ENCODE data around the gene ZFAND2B.
"Not testable (repeated sequence)": the region's sequence is repeated elsewhere in the genome, so short reads cannot be mapped to it uniquely, and the experiment has no call there.

Gene ZFAND2B

GRCh38 chr2:219182331-219183150, 24.0 kb upstream of the ZFAND2B start:
- Mint-ChIP-seq H3K4me1 (ENCODE audit: low read depth) (peaks cover 48% of the 10 kb centered on the region), H3K4me3 (peak overlapping the region; percentile 17), H3K27ac (peak overlapping the region; percentile 70), H3K9me3 (ENCODE audit: low read depth) (no peaks in the 10 kb centered on the region), H3K27me3 (no peaks in the 10 kb centered on the region), H3K36me3 (peaks cover 7% of the 10 kb centered on the region)

- H3K27me3 Mint-ChIP-seq = no peaks in the 10 kb centered on the region
Measured at GRCh38 chr2:219183151-219183772, 23.3 kb upstream of the ZFAND2B start.

DNA sequence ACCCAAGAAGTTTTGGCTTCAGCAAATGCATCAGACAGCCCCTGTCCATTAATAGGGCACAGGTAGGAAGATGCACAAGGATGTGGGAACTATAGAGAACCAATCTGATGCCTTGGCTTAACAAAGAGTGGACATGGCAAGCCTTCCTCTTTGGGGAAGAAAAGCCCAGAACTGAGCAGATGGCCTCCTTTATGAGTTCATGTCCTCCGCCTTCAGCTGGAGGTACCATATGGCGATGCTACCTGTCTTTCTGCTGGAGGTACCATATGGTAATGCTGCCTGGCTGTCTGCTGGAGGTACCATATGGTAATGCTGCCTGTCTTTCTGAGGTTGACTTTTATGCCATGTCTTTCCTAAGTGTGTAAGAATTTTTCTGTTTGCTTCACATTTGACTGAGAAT, 22.5 kb upstream of the ZFAND2B start:
- H3K36me3 Mint-ChIP-seq = peaks cover 7% of the 10 kb centered on the region

More at GRCh38 chr2:219183151-219183772, 23.3 kb upstream of the ZFAND2B start:
- Mint-ChIP-seq H3K4me3 (no peak overlapping the region), H3K27ac (peak overlapping the region; percentile 70), H3K36me3 (peaks cover 7% of the 10 kb centered on the region), H3K9me3 (ENCODE audit: low read depth) (no peaks in the 10 kb centered on the region), H3K4me1 (ENCODE audit: low read depth) (peaks cover 47% of the 10 kb centered on the region)

GRCh38 chr2:219186754-219187456, 19.7 kb upstream of the ZFAND2B start:
- H3K27ac Mint-ChIP-seq = peak overlapping the region; percentile 65
- no peaks in the 10 kb centered on the region for H3K9me3 Mint-ChIP-seq (ENCODE audit: low read depth)
- peaks cover 7% of the 10 kb centered on the region for H3K36me3 Mint-ChIP-seq
- H3K4me1 Mint-ChIP-seq (ENCODE audit: low read depth) = peaks cover 20% of the 10 kb centered on the region
- no peak overlapping the region for H3K4me3 Mint-ChIP-seq
- H3K27me3 Mint-ChIP-seq = no peaks in the 10 kb centered on the region

More for the DNA sequence above, 22.5 kb upstream of the ZFAND2B start:
- Mint-ChIP-seq H3K9me3 (ENCODE audit: low read depth) (no peaks in the 10 kb centered on the region), H3K27me3 (no peaks in the 10 kb centered on the region), H3K4me3 (no peak overlapping the region), H3K27ac (peak overlapping the region; percentile 54), H3K4me1 (ENCODE audit: low read depth) (peaks cover 45% of the 10 kb centered on the region)

GRCh38 chr2:219197388-219197787, 9.2 kb upstream of the ZFAND2B start:
- Mint-ChIP-seq H3K27ac (no peak overlapping the region), H3K9me3 (ENCODE audit: low read depth) (no peaks in the 10 kb centered on the region), H3K36me3 (peaks cover 2% of the 10 kb centered on the region)

DNA sequence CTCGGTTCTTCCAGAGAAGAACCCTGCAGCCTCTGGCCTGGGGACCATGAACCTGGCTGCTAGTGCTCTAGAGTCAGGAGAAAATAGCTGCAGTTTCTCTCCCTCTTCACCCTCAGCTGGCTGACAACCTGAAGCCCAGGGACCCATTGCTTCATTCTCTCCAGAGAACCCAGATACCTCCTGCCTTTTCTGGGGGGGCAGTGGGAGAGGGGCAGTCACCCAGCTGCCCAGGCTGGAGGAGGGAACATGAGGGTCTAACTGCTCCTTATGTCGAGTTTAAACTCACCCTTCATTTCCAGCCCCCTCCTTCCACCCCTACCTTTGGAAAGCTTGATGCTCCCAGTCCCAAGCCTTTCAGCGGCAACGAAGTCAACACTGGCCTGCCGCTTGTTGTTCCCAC, 7.6 kb upstream of the ZFAND2B start:
- H3K4me3 Mint-ChIP-seq = peak overlapping the region; percentile 65
- H3K27me3 Mint-ChIP-seq = no peaks in the 10 kb centered on the region
- no peaks in the 10 kb centered on the region for H3K9me3 Mint-ChIP-seq (ENCODE audit: low read depth)
- peak overlapping the region; percentile 6 for H3K27ac Mint-ChIP-seq
- H3K4me1 Mint-ChIP-seq (ENCODE audit: low read depth) = peaks cover 26% of the 10 kb centered on the region
- H3K36me3 Mint-ChIP-seq = peaks cover 2% of the 10 kb centered on the region

More at GRCh38 chr2:219197388-219197787, 9.2 kb upstream of the ZFAND2B start:
- no peak overlapping the region for H3K4me3 Mint-ChIP-seq
- H3K27me3 Mint-ChIP-seq = no peaks in the 10 kb centered on the region
- H3K4me1 Mint-ChIP-seq (ENCODE audit: low read depth) = peaks cover 26% of the 10 kb centered on the region

- no peaks in the 10 kb centered on the region for H3K9me3 Mint-ChIP-seq (ENCODE audit: low read depth)
- H3K4me3 Mint-ChIP-seq = peak overlapping the region; percentile 65
- H3K36me3 Mint-ChIP-seq = peaks cover 4% of the 10 kb centered on the region
- H3K27me3 Mint-ChIP-seq = no peaks in the 10 kb centered on the region
- H3K4me1 Mint-ChIP-seq (ENCODE audit: low read depth) = peaks cover 26% of the 10 kb centered on the region
- H3K27ac Mint-ChIP-seq = peak overlapping the region; percentile 56
Measured at GRCh38 chr2:219199470-219200211, 6.9 kb upstream of the ZFAND2B start.

DNA sequence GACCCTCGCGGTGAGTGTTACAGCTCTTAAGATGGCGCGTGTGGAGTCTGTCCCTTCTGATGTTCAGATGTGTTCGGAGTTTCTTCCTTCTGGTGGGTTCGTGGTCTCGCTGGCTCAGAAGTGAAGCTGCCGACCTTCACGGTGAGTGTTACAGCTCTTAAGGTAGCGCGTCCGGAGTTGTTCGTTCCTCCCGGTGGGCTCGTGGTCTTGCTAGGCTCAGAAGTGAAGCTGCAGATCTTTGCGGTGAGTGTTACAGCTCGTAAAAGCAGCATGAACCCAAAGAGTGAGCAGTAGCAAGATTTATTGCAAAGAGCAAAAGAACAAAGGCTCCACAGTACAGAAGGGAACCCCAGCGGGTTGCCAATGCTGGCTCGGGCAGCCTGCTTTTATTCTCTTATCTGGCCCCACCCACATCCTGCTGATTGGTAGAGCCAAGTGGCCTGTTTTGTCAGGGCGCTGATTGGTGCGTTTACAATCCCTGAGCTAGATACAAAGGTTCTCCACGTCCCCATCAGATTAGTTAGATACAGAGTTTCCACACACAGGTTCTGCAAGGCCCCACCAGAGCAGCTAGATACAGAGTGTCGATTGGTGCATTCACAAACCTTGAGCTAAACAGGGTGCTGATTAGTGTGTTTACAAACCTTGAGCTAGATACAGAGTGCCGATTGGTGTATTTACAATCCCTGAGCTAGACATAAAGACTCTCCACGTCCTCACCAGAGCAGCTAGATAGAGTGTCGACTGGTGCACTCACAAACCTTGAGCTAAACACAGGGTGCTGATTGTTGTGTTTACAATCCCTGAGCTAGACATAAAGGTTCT, 5.9 kb upstream of the ZFAND2B start:
- H3K9me3 Mint-ChIP-seq (ENCODE audit: low read depth); H3K36me3 Mint-ChIP-seq; H3K27me3 Mint-ChIP-seq: not testable (repeated sequence)
- H3K27ac Mint-ChIP-seq = peak overlapping the region; percentile 94
- peak overlapping the region; percentile 89 for H3K4me3 Mint-ChIP-seq
- H3K4me1 Mint-ChIP-seq (ENCODE audit: low read depth) = peaks cover 29% of the 10 kb centered on the region

DNA sequence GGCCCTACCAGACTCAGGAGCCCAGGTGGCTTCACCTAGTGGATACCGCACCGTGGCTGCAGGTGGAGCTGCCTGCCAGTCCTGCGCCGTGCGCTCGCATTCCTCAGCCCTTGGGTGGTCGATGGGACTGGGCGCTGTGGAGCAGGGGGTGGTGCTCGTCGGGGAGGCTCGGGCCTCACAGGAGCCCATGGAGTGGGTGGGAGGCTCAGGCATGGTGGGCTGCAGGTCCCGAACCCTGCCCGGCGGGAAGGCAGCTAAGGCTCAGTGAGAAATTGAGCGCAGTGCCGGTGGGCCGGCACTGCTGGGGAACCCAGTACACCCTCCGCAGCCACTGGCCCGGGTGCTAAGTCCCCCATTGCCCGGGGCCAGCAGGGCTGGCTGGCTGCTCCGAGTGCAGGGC, 5.3 kb upstream of the ZFAND2B start:
- H3K9me3 Mint-ChIP-seq (ENCODE audit: low read depth); H3K27ac Mint-ChIP-seq; H3K36me3 Mint-ChIP-seq; H3K27me3 Mint-ChIP-seq; H3K4me3 Mint-ChIP-seq: not testable (repeated sequence)
- peaks cover 33% of the 10 kb centered on the region for H3K4me1 Mint-ChIP-seq (ENCODE audit: low read depth)

GRCh38 chr2:219204425-219205164, 2.0 kb upstream of the ZFAND2B start:
- H3K9me3 Mint-ChIP-seq (ENCODE audit: low read depth) = no peaks in the 10 kb centered on the region
- peaks cover 4% of the 10 kb centered on the region for H3K36me3 Mint-ChIP-seq
- H3K27me3 Mint-ChIP-seq = no peaks in the 10 kb centered on the region
- H3K4me3 Mint-ChIP-seq = no peak overlapping the region
- H3K27ac Mint-ChIP-seq = peak overlapping the region; percentile 73
- peaks cover 44% of the 10 kb centered on the region for H3K4me1 Mint-ChIP-seq (ENCODE audit: low read depth)

- Mint-ChIP-seq H3K27me3 (no peaks in the 10 kb centered on the region), H3K4me1 (ENCODE audit: low read depth) (peaks cover 46% of the 10 kb centered on the region), H3K36me3 (peaks cover 4% of the 10 kb centered on the region), H3K9me3 (ENCODE audit: low read depth) (no peaks in the 10 kb centered on the region), H3K4me3 (peak overlapping the region; percentile 94), H3K27ac (peak overlapping the region; percentile 73)
Measured at GRCh38 chr2:219205165-219205538, 1.4 kb upstream of the ZFAND2B start.

DNA sequence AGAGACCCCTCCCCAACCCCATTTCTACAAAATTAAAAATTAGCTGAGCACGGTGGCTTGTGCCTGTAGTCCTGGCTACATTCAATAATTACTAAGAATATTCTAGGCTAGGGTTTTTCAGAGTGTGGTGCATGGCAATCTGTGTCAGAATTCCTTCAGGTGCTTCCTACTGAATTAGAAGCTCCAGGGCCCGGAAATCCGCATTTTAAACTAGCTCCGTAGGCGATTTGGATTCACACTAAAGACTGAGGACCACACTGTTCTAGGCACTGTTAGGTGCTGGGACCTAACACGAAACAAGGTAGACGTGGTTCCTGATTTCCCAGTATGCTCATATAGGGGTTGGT, 628 bp upstream of the ZFAND2B start:
- H3K4me1 Mint-ChIP-seq (ENCODE audit: low read depth) = peaks cover 45% of the 10 kb centered on the region
- no peaks in the 10 kb centered on the region for H3K27me3 Mint-ChIP-seq
- H3K36me3 Mint-ChIP-seq = peaks cover 4% of the 10 kb centered on the region
- H3K27ac Mint-ChIP-seq = peak overlapping the region; percentile 96
- no peaks in the 10 kb centered on the region for H3K9me3 Mint-ChIP-seq (ENCODE audit: low read depth)
- H3K4me3 Mint-ChIP-seq = peak overlapping the region; percentile 94

DNA sequence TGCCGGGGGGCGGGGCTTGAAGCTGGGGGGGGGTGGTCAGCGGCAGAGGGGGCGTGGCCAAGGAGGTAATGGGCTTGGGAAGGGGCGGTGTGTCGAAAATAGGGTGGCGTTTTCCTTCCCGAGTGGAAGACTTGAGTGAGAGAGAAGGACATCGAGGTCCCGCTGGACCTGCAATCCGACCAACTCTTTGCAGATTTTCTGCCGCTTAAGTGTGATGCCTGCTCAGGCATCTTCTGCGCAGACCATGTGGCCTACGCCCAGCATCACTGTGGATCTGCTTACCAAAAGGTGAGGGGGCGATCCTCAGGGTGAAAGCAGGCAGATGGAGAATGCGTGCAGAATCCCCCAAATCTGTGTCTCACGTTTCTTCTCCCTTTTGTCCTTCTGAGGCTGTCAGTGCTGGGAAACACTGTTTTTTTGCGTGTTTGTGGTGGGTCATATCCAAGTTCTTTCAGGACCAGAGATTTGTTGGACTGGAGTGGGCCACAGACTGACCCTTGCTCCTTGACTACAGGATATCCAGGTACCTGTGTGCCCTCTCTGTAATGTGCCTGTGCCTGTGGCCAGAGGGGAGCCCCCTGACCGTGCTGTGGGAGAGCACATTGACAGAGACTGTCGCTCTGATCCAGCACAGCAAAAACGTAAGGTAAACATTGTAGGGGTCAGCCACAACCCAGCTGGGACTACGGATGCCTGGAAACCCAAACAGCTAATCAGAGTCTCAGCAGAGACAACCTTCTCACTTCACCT, 727 bp downstream of the ZFAND2B start:
- peaks cover 4% of the 10 kb centered on the region for H3K36me3 Mint-ChIP-seq
- H3K9me3 Mint-ChIP-seq (ENCODE audit: low read depth) = no peaks in the 10 kb centered on the region
- H3K4me3 Mint-ChIP-seq = peak overlapping the region; percentile 94
- H3K27ac Mint-ChIP-seq = peak overlapping the region; percentile 81
- peaks cover 49% of the 10 kb centered on the region for H3K4me1 Mint-ChIP-seq (ENCODE audit: low read depth)
- H3K27me3 Mint-ChIP-seq = no peaks in the 10 kb centered on the region

Data from activated naive CD8-positive, alpha-beta T cell (primary cell).